ENCODE measurements around the gene H2BK1. TPM values are rescaled to one million over a fixed set of nuclear protein-coding genes. Genes with fewer than 3 reads are reported as not detected.

Gene H2BK1
- total RNA-seq, 1 donor from 2014 or later: not detected

DNA sequence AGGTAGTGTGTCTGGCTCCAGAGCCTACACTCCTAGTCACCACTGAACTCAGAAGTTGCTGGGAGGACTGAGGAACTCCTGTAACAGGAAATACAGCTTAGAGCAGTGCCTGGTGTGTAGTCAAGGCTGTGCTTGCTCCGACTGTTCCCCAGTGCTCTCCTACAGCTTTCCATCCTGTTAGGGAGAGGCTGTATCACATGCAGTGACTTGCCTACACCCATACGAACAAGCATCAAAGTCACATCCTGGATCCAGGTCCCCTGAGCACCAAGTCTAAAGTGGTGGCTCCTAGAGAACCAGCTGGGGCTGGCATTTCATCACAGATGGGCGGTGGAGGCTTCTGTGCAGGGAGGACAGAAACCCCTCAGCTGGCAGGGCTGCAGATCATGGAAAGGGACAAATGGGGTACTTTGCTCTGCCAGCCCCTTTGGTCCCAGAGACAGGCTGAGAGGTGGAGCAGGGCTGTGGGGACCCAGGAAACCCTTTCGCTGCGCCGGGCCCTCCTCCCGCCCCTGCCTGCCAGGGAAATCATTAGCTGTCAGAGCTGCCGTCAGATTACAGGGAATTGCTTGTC lies 30.9 kb downstream of the H2BK1 start:
- H3K27ac Mint-ChIP-seq: no peak overlapping the region
- no peak for DNase-seq
- no peak overlapping the region for H3K4me3 Mint-ChIP-seq
- H3K36me3 Mint-ChIP-seq (ENCODE audit: low read depth): no peaks in the 10 kb centered on the region
- no peaks in the 10 kb centered on the region for H3K4me1 Mint-ChIP-seq
- no peaks in the 10 kb centered on the region for H3K9me3 Mint-ChIP-seq
- H3K27me3 Mint-ChIP-seq: peaks cover 17% of the 10 kb centered on the region
- intact Hi-C loops (cut with micrococcal nuclease): no loop called here

GRCh38 chr7:151178831-151179230 lies 31.5 kb downstream of the H2BK1 start:
- intact Hi-C loops (cut with micrococcal nuclease): no loop called here
- no peaks in the 10 kb centered on the region for H3K36me3 Mint-ChIP-seq (ENCODE audit: low read depth)
- no peaks in the 10 kb centered on the region for H3K4me1 Mint-ChIP-seq
- no peaks in the 10 kb centered on the region for H3K9me3 Mint-ChIP-seq
- no peak overlapping the region for H3K4me3 Mint-ChIP-seq
- peaks cover 17% of the 10 kb centered on the region for H3K27me3 Mint-ChIP-seq
- DNase-seq: no peak
- no peak overlapping the region for H3K27ac Mint-ChIP-seq

- Mint-ChIP-seq H3K4me3 (no peak overlapping the region), H3K27ac (no peak overlapping the region), H3K4me1 (no peaks in the 10 kb centered on the region), H3K9me3 (no peaks in the 10 kb centered on the region), H3K36me3 (ENCODE audit: low read depth) (no peaks in the 10 kb centered on the region), H3K27me3 (peaks cover 20% of the 10 kb centered on the region)
- no peak for DNase-seq
- intact Hi-C loops (cut with micrococcal nuclease): no loop called here
Measured at GRCh38 chr7:151178236-151178635, 32.1 kb downstream of the H2BK1 start.

GRCh38 chr7:151177310-151177709 lies 33.0 kb downstream of the H2BK1 start:
- Mint-ChIP-seq H3K4me1 (peaks cover 6% of the 10 kb centered on the region), H3K27ac (no peak overlapping the region), H3K4me3 (no peak overlapping the region), H3K36me3 (ENCODE audit: low read depth) (no peaks in the 10 kb centered on the region), H3K9me3 (no peaks in the 10 kb centered on the region), H3K27me3 (peaks cover 28% of the 10 kb centered on the region)
- intact Hi-C loops (cut with micrococcal nuclease): no loop called here
- no peak for DNase-seq

GRCh38 chr7:151176401-151176800 lies 33.9 kb downstream of the H2BK1 start:
- intact Hi-C loops (cut with micrococcal nuclease): no loop called here
- DNase-seq: no peak
- Mint-ChIP-seq H3K27me3 (peaks cover 36% of the 10 kb centered on the region), H3K4me1 (peaks cover 8% of the 10 kb centered on the region), H3K4me3 (no peak overlapping the region), H3K9me3 (no peaks in the 10 kb centered on the region), H3K27ac (no peak overlapping the region), H3K36me3 (ENCODE audit: low read depth) (no peaks in the 10 kb centered on the region)

DNA sequence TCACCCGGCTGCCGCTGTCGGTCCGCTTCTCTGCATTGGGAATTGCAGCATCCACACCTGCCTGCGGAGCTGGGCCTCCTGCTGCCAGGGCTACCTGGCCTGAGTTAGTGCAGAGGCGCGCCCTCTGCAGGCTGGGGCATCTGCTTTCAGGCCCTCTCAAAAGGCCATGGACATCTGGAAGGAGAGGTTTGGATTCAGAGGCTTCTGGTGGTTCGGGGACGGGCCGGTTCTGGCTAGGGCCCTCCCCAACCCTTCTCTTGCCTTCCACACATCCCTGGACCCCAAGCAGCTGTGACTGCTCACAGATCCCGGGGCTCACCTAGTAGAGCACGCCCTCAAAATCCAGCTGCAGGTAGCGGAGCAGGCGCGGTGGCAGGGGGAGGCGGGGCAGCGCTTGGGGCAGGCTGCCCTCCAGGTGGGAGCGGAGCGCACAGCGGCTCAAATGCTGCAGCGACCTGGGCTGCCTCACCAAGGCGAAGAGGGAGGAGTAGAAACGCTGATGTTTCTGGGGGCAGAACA lies 34.4 kb downstream of the H2BK1 start:
- intact Hi-C loops (cut with micrococcal nuclease): no loop called here
- H3K4me1 Mint-ChIP-seq: peaks cover 8% of the 10 kb centered on the region
- no peaks in the 10 kb centered on the region for H3K36me3 Mint-ChIP-seq (ENCODE audit: low read depth)
- no peaks in the 10 kb centered on the region for H3K9me3 Mint-ChIP-seq
- H3K27me3 Mint-ChIP-seq: peaks cover 40% of the 10 kb centered on the region
- H3K27ac Mint-ChIP-seq: no peak overlapping the region
- H3K4me3 Mint-ChIP-seq: no peak overlapping the region
- no peak for DNase-seq

DNA sequence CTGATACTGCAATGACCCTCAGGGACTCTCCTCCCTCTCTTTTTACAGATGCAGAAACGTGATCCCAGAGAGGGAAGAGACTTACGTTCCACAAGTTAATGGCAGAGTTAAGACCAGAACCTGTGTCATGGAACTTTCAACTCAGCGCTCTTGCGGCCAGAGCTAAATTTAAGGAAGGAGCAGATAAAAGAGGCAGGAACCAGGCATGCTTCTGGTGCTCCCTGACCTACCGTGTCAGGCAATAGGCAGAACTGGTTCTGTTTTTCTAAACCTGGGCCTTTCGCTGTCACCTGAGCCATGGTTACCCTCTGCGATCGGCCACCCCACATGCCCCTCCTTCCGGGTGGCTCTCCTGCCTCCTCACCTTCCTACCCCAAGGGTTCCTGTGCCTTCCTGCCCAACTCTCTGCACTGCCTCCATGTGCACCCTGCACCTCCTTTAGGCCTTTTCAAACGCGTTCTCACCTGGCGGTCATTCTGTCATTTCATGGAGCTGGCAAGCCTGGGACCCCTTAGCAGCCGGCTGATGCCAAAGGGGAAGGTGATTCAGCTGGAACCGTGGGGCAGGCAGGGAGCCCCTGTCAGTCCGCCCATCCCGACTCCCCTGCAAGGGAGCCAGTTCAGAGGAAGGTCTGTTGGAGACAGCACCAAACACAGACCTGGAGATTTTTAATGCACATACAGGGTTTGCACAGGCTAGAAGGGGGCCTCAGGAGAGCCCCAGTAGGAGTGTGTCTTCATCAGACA lies 35.1 kb downstream of the H2BK1 start:
- H3K27me3 Mint-ChIP-seq: peaks cover 42% of the 10 kb centered on the region
- H3K4me3 Mint-ChIP-seq: no peak overlapping the region
- H3K4me1 Mint-ChIP-seq: peaks cover 8% of the 10 kb centered on the region
- no peak overlapping the region for H3K27ac Mint-ChIP-seq
- intact Hi-C loops (cut with micrococcal nuclease): no loop called here
- H3K9me3 Mint-ChIP-seq: no peaks in the 10 kb centered on the region
- H3K36me3 Mint-ChIP-seq (ENCODE audit: low read depth): no peaks in the 10 kb centered on the region
- DNase-seq: no peak

DNA sequence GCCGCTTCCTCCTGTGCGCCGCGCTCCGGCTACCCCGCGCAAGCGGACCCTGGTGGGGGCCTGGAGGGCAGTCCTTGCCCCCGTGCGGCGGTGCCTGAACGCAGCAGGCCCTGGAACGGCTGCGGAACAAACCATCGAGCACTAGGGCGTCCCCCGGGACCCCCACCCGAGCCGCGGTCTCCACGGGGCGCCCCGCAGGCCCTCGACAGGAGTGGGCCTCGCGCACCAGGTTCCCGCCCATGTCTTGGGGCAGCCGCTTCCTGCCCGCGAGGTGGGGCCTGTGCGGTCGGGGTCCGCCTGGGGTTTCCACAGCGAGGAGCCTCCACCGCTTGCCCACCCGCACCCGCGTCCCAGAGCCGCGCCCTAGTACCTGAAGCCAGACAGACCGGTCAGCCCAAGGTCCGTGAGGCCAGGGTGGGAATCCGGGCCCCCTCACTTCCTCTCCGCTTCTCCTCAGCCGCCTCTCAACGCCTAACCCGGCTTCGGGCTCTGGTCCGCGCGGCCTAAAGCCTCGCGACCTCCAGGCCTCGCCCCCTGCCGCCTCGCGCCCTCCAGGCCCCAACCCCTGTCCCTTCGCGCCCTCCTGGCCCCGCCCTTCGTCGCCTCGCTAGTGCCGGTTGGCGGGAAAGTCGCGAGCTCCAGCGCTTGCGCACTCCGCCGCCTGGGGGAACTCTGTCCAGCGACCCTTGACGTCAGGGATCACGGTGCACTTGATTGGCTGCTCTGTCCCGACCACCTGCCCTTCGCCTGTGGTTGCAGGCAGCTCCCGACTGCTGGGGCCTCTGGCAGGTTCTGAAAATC lies 35.8 kb downstream of the H2BK1 start:
- Mint-ChIP-seq H3K4me1 (peaks cover 8% of the 10 kb centered on the region), H3K36me3 (ENCODE audit: low read depth) (no peaks in the 10 kb centered on the region), H3K27me3 (peaks cover 48% of the 10 kb centered on the region), H3K4me3 (no peak overlapping the region), H3K27ac (no peak overlapping the region), H3K9me3 (no peaks in the 10 kb centered on the region)
- peak; percentile 74 for DNase-seq
- intact Hi-C loops (cut with micrococcal nuclease): loop anchor here (5.0 kb wide), 1 partner anchor 277 kb away; no protein-coding TSS in a partner anchor

GRCh38 chr7:151173386-151174245 lies 36.7 kb downstream of the H2BK1 start:
- intact Hi-C loops (cut with micrococcal nuclease): loop anchor here (2.0 to 5.0 kb wide), 2 partner anchors 177 to 276 kb away; no protein-coding TSS in a partner anchor
- DNase-seq: no peak
- H3K4me3 Mint-ChIP-seq: no peak overlapping the region
- no peaks in the 10 kb centered on the region for H3K9me3 Mint-ChIP-seq
- no peaks in the 10 kb centered on the region for H3K36me3 Mint-ChIP-seq (ENCODE audit: low read depth)
- no peak overlapping the region for H3K27ac Mint-ChIP-seq
- H3K27me3 Mint-ChIP-seq: peaks cover 53% of the 10 kb centered on the region
- H3K4me1 Mint-ChIP-seq: peaks cover 8% of the 10 kb centered on the region

GRCh38 chr7:151172273-151173141 lies 37.8 kb downstream of the H2BK1 start:
- H3K27me3 Mint-ChIP-seq: peaks cover 54% of the 10 kb centered on the region
- intact Hi-C loops (cut with micrococcal nuclease): loop anchor here (1.0 to 5.0 kb wide), 3 partner anchors 48 to 275 kb away; no protein-coding TSS in a partner anchor
- H3K4me3 Mint-ChIP-seq: no peak overlapping the region

DNA sequence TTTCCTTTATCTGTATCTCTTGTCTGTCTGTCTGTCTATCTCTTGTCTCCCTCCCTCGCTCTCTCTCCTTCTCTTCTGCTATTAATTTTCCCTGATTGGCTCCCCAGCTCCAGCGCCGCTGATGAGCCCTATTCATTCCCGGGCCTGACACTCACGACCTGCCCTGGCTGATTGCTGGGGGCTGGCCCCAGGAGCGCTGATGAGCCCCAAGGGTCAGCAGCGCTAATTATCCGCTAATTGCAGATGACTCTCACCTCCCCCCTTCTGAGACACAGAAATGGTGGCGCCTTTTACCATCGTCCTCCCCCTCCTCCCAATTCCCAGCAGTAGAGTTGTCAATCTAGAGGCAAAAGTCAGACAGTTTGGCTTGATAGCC lies 41.5 kb downstream of the H2BK1 start:
- peaks cover 46% of the 10 kb centered on the region for H3K27me3 Mint-ChIP-seq
- no peak for DNase-seq
- intact Hi-C loops (cut with micrococcal nuclease): loop anchor here (2.0 kb wide), 1 partner anchor 76 kb away; no protein-coding TSS in a partner anchor
- peaks cover 12% of the 10 kb centered on the region for H3K4me1 Mint-ChIP-seq
- no peak overlapping the region for H3K27ac Mint-ChIP-seq
- no peaks in the 10 kb centered on the region for H3K9me3 Mint-ChIP-seq
- no peaks in the 10 kb centered on the region for H3K36me3 Mint-ChIP-seq (ENCODE audit: low read depth)
- peak overlapping the region; percentile 74 for H3K4me3 Mint-ChIP-seq

More at GRCh38 chr7:151172273-151173141, 37.8 kb downstream of the H2BK1 start:
- Mint-ChIP-seq H3K4me1 (peaks cover 12% of the 10 kb centered on the region), H3K27ac (peak overlapping the region; percentile 13), H3K36me3 (ENCODE audit: low read depth) (no peaks in the 10 kb centered on the region), H3K9me3 (no peaks in the 10 kb centered on the region)
- peak; percentile 95 for DNase-seq

- intact Hi-C loops (cut with micrococcal nuclease): loop anchor here (2.0 kb wide), 1 partner anchor 77 kb away; no protein-coding TSS in a partner anchor
- Mint-ChIP-seq H3K9me3 (no peaks in the 10 kb centered on the region), H3K36me3 (ENCODE audit: low read depth) (no peaks in the 10 kb centered on the region), H3K4me1 (peaks cover 12% of the 10 kb centered on the region), H3K4me3 (peak overlapping the region; percentile 74), H3K27ac (no peak overlapping the region), H3K27me3 (peaks cover 43% of the 10 kb centered on the region)
- DNase-seq: peak; percentile 89
Measured at GRCh38 chr7:151168003-151168786, 42.1 kb downstream of the H2BK1 start.

All from activated CD4-positive, alpha-beta T cell treated with anti-CD3 and anti-CD28 coated beads, Interleukin-2, amount 10 ng/mL, durations not matched to agents 24 days and 14 days (primary cell).